ENCODE measurements around the gene CDKAL1.
"Not testable (repeated sequence)": the region's sequence is repeated elsewhere in the genome, so short reads cannot be mapped to it uniquely, and the experiment has no call there.

The CDKAL1 gene

DNA sequence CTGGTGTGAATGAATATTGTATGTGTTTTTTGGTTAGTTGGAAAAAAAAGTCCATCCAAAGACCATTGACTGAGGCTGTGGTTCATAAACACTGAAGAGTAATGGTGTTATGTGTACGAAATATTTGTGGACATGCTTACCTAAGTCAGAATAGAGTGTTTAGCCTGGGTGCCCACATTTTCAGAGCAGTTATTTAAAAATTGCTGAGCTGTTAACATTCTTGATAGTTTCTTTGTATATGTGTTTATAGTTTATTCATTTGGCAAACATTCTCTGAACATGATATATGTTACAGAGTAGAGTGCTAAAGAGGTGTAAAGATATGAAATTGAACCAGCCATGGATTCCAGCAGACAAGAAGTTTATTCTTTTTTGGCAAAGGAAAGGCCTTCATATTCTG is 20.6 kb downstream of the CDKAL1 start:
- no peak for DNase-seq

DNA sequence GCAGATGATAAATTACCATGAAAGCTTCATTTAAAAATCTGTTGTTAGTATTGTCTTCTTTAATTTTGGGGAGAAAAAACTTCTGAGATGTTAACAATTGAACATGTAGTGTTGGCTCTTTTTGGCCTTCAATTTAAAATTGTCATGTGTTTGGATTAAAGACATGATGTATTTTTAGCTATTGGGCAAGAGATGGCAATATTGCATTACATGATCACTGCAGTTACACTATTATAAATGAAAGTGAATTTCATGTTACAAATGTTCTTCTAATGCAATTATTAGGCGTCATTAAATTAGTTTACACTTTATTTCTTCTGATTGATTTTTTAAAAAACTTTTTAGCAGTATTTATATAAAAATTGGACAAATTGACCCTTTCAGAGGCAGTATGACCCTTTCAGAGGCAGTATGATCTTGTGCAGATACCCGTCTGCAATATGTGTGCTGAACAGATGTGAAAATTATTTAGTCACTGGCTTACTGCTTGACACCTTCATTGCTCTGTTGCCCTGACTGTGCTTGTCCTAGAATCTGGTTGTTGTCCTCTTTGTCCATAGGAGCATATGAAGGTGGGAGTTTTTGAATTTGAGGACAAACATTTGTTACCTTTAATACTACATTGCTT is 25.8 kb downstream of the CDKAL1 start:
- peak; percentile 56 for DNase-seq

DNA sequence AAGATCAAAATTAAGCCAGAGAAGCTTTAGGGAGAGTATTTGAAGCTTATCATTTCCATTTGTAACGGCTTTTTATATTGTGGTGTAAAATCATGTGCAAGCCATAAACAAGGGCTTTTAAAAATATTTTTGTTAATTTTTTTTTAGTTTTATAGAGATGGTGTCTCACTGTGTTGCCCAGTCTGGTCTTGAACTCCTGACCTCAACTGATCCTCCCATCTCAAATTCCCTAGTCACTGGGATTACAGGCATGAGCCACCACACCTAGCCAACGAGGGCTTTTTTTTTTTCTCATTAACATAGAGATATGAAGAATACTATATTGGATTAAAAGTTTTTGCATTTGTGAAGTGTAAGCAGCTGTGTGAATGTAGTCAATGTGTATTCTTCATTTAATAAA is 29.1 kb downstream of the CDKAL1 start:
- no peak for DNase-seq

GRCh38 chr6:20564269-20564668 is 30.0 kb downstream of the CDKAL1 start:
- peak; percentile 73 for DNase-seq

DNA sequence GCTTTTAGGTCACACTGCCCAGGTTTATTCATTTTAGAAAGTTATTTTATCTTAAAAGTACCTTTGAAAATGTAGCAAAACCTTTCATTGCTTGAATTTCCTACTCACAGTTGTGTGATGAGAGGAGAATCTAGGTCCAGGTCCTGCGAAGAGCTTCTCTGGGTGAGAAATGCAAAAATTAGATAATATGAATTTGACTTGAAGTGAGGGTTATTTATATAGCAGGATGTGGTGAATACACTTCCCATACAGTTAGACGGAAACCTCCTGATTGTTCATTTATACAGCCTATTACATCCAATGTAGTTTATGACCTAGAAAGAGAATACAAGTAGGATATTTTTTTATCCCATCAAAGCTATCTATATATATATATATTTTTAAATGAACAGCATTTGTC is 30.5 kb downstream of the CDKAL1 start:
- peak; percentile 80 for DNase-seq

DNA sequence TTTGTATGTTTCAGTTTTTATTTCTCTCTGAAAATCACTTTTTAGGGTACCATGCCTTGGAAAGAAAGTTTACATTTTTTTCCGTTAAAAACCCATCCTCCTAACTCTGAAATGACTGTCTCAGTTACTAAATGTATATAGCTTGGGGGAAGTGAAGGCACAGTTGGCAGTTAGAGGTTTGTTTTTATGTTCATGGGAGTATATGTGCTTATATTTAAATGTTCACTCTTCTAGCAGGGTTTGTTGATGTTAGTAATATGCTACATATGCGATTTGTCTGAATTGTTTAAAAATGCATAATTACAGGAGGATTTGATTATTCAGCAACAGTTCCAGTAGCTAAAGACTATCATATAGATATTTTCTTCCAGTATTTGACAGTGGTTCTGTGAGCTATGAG is 31.1 kb downstream of the CDKAL1 start:
- no peak for DNase-seq

DNA sequence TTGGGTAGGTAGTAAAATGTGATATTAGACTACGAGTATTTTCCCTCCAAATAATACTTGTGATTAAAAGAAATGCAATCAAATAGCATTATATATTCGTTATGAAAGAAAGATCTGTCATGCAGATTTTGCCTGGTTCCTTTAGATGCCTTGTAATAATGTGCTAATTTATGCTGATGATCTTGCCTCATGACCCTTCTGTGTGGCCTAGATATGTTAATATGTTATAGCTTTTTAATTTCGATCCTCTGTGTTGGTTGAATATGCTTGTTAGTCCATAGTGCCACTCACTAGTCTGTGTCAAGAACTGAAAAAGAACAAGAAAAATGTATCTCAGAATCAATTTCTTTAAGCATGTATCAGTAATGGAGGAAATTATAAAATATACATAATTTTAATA is 31.9 kb downstream of the CDKAL1 start:
- DNase-seq = peak; percentile 52

DNA sequence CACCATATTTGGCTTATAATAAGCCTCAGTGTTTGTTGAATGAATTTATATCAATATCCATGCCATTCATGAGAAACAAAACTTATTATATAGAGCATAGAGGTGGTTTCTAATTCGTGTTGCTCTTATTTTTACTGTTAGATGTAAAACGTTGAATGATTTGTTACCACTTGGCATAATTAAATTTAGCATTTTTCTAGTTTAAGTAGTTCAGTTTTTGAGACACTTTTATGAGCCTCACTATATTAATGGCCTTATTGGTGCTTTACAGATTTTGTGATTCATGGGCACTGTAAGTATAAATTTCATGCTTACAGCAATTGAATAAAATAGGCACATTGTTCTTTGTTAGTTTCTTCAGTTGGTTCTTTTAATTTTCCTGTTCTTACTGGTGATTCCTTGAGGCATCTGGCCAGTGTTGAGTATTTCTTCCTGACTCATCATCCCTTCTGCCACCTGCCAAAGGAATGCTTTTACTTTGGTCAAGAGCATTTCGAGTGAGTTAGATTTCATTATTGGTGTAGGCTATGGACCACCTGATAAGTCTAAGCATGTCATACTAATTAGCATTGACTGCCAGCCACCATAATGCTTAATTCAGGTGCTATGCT is 34.8 kb downstream of the CDKAL1 start:
- peak; percentile 97 for DNase-seq

DNA sequence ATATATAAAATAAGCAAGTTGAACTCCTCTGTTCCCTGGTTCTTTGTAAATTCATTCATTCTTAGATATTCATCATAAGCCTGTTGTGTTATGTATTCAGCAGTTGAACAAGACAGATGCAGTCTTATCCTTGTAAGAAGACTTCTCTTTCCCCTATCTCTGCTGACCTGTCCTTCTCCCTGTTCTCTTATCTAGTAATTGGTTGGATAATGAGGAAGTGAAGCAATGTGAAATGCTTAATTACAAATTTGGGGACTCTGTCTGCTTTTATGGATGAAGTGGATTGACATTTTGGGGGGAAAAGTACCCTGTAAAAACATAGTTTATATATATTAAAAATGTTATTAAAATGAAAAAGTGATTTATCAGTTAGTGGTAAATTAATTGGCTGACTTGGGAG is 37.0 kb downstream of the CDKAL1 start:
- DNase-seq = no peak

DNA sequence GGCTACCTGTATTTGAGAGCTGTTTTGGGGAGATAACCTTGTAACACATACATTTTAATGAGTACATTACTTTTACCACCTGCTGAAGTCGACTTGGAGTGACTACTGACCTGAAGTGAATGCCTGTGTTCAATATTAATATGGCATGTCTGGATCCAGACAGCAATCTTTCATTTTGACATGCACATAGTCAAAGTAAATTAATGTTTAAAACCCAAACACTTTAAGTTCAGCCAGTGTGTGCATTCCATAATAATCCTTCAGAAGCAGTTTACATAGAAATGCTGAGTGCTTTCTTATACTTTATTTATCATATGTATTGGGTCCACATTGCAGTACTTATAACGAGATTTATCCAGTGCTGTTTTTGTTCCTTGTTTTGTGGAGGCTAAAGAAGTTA is 38.0 kb downstream of the CDKAL1 start:
- DNase-seq = peak; percentile 78

- no peak for DNase-seq
Measured at GRCh38 chr6:20572940-20573339, 38.7 kb downstream of the CDKAL1 start.

GRCh38 chr6:20574355-20574754 is 40.1 kb downstream of the CDKAL1 start:
- DNase-seq = peak; percentile 52

DNA sequence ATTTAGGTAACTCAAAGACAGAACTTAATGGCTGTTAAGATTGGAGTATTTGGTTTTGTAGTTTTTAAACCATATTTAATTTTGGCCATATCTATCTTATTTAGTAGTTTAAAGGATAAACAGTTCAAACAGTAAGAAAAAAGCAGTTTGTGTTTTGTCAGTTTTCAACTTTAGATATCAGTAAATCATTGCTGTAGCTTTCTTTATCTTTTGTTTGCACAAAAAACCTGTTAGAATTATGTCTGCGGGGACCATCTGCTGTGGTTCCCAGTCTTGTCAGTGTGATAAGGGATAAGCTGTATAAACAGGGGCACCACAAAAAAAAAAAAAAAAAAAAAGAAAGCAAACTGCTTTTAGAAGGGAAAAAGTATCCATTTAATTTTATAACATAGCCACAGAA is 40.9 kb downstream of the CDKAL1 start:
- DNase-seq = peak; percentile 74

DNA sequence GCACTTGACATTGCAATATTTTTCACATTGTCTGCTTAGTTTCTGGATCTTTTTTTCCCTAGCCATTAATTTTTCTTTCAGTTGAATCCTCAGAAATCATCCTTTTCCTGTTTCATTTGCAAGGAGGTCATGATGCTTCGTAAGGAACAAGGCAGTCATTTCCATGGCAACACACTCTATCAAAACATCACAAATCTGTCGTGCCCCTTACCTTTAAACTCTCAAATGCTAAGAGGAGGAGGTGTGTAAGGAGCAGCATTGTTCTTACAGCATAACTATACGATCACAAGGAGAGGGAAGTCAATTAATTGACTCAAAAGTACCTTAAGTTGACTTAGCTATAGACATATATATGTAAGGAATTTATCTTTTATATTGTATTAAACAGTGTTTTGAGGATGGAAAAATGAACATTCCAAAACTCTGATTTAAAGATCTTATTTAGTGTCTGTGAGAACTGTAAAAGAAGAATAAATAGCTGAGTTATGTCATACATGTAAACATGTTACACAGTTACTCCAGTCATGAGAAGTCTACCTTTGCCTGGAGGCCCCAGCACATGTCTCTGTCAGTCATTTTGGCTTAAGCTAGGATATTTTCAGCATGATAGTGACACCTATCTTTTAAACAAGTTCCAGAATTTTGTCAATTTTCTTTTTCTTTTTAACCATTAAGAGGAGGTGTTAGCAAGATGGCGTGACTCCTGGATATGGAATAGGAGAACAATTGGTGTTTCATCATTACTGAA is 41.6 kb downstream of the CDKAL1 start:
- DNase-seq = peak; percentile 68

DNA sequence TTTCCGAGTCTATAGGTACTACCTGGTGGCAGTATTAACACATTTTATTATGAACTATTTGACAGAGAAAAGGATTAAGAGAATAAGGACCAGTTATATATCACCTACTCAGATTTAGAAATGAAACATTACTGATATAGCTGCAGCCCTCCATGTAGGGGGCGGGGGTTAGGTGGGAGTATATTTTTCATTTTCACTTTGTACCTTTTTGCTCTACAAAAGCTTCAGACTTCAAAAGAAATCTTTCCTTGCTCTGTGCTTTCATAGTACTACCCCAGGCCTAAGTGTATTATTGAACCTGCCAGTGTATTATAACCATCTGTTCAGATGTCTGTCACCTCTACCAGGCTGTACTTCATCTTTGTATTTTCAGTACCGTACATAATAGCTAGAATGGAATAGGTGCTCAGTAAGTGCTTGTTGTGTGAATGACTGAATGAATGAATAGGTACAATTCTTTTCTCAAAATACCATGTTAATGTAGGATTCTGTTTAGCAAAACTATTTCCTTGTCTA is 43.0 kb downstream of the CDKAL1 start:
- peak; percentile 39 for DNase-seq

DNA sequence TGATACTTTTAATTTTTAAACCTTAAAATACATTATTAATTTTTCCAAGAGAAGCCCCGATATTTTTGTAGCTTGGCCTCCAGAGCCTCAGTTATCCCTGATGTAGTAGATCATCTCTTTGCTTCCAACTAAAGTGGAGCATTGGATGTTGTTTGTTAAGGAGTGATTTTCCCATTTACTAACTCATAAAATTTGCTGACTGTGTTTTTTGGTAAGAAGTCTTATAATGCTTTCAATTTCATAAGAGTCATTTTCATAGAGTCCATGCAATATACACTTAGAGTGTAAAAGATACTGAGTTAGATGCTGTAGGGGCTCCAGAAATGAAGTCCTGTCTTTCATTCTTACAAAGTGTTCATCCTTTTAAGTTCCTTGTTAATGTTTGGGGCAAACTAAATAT is 46.8 kb downstream of the CDKAL1 start:
- no peak for DNase-seq

DNA sequence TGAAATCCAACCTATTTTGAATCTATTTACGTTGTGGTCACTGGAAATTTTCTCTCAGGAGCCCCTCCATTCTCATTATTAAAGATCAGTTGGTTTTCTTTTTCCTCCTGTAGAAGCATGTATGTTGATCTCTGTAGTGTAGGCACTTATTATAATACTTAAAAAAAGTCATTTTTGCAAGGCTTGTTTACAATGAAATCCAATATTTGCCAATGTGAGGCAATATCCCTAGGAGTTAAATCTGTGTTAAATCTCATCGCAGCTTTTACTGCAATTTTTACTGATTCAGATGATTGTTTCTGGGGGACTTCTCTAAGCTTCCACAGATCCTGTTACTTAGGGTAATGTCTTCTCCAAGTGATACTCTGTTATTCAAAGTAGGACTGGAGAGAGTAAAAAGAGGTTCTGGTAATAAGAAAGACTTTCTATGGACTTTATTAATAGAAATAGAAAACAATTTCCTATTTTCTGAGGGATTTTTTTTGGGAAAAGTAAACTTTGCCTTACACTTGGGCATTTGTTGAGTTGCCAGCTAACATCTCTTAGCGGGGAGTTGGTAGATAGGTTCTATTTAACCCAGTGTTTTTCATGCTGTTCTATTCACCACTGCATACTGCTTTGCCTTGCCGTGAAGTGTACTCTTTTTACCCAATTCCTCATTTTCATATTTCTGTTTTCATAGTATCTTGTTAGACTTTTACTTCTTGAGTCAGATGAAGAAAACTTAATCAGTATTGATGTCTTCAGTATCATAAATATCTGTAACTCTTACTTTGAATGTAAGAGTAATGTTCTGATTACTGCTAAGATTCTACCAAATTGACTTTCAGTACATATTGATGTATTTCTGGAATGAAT is 48.6 kb downstream of the CDKAL1 start:
- no peak for DNase-seq

DNA sequence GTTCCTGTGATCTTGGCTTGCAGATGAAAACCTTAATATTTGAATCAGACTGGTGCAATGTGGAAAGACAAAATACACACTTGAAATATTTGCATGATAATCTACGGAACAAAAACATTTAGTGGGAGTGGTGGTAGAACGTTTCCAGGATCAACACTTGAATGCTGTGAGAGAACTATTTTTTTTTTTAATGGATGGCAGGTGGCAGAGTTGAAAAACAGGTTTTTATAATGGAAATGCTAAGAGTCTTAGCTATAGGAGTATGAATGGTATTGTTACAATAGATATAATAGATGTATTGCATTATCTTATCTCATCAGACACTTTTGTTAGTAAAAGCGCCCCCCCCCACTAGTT is 49.2 kb downstream of the CDKAL1 start:
- peak; percentile 96 for DNase-seq

DNA sequence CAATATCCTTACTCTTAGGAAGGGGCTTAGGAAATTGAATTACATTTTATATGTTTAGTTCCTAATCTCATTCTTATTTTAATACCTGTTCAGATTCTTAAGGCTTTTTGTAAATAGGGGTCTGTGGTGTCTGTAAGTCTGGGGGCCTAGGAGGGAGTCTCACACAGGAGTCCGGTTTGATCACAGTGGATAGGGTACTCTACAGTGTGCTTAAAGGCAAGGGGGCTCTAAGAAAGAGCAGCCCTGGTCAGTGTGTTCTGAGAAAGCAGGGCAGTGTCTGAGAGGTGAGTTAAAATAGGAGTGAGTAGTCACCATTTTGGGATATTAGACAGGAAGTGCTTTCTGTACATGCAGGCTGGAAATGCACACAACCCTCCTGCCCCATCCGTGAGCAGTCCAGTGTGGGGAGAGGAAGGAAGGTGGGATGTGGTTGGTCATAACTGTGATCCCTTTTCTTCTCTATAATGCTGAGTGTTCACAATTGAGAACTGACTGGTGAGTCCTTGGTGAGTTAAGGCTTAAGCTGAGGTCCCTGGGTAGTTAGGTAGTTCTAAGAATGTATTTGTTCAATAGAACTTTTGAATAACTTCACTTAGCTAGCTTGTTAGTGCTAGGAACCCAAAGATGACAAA is 50.0 kb downstream of the CDKAL1 start:
- DNase-seq = no peak

DNA sequence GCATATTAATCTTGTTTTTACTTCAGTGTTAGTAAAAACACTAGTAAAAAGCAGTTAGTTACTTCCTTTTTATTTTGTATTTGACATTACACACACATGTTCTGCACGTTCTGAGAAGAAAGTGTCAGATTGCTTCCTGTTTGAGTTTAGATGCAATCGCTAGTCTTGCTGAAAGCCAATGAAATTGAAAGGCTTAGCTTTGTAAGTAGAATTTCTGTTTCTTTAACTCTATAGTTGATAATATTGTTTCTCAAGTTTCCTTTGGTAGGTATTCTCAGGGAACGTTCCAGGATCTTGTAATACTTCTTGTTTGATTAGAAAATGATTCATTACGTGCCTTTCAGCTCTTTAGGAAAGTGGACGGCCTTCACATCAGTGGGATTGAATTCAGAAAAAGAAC is 55.0 kb downstream of the CDKAL1 start:
- peak; percentile 38 for DNase-seq

DNA sequence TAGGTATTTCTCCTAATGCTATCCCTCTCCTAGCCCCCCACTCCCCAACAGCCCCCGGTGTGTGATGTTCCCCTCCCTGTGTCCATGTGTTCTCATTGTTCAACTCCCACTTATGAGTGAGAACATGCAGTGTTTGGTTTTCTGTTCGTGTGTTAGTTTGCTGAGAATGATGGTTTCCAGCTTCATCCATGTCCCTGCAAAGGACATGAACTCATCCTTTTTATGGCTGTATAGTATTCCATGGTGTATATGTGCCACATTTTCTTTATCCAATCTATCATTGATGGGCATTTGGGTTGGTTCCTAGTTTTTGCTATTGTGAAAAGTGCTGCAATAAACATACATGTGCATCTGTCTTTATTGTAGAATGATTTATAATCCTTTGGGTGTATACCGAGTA is 56.2 kb downstream of the CDKAL1 start:
- not testable (repeated sequence) for DNase-seq

DNA sequence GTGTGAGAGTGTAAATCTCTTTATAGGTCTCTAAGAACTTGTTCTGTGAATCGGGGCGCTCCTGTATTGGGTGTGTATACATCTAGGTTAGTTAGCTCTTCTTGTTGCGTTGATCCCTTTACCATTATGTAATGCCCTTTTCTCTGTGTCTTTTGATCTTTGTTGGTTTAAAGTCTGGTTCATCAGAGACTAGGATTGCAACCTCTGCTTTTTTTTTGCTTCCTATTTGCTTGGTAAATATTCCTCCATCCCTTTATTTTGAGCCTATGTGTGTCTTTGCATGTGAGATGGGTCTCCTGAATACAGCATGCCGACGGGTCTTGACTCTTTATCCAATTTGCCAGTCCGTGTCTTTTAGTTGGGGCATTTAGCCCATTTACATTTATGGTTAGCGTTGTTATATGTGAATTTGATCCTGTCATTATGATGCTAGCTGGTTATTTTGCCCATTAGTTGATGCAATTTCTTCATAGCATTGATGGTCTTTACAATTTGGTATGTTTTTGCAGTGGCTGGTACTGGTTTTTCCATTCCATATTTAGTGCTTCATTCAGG is 60.1 kb downstream of the CDKAL1 start:
- not testable (repeated sequence) for DNase-seq

Data from NCI-H1105 treated with DMSO at 0.1 percent for 48 hours (cell line).